AG04449 (cell line): Measurements from ENCODE around the gene EPS8.

Experiments
- CTCF ChIA-PET: fragments of 350-600 bp; formaldehyde crosslinking; extraction: SDS; loops from one replicate; lab custom pipeline; 2021; ENCODE audit warnings: antibody characterized with exemption; lab: Yijun Ruan, JAX
- POLR2A ChIA-PET: fragments of 400-600, 350-600 bp; formaldehyde crosslinking; extraction: SDS; loops from one replicate; lab custom pipeline; 2020; ENCODE audit warnings: antibody characterized with exemption, inconsistent platforms; lab: Yijun Ruan, JAX
- DNase-seq: peaks from one replicate; pipeline ENCODE4 v3.0.0-alpha.2; 2010; ENCODE audit warnings: low read depth, low spot score
- H3K4me3 ChIP-seq: 2 replicates; pipeline ENCODE4 v1.5.1; 2011; ENCODE audit warnings: low read depth, mild to moderate bottlenecking, control low read depth, low read length
- CTCF ChIP-seq: IDR thresholded peaks from one replicate; pipeline ENCODE4 v1.5.1; 2011; ENCODE audit warnings: mild to moderate bottlenecking, moderate library complexity, low read length, control low read depth, inconsistent platforms; ENCODE audit not compliant: insufficient read depth; ENCODE audit errors: missing control alignments

Gene EPS8

GRCh38 chr12:15738438-15739015 is 50.7 kb downstream of the EPS8 start:
- TF ChIP-seq CTCF: no peak
- DNase-seq: no peak
- POLR2A ChIA-PET: interaction anchor here (0.6 kb wide), 1 partner anchor 79 kb away, joined by 3 read pairs; no protein-coding TSS in a partner anchor
- no peak overlapping the region for H3K4me3 ChIP-seq
- CTCF ChIA-PET: no interaction called here

GRCh38 chr12:15735837-15736615 is 53.2 kb downstream of the EPS8 start:
- POLR2A ChIA-PET: no interaction called here

GRCh38 chr12:15733136-15733535 is 56.1 kb downstream of the EPS8 start:
- CTCF ChIA-PET: no interaction called here
- TF ChIP-seq CTCF: no peak
- POLR2A ChIA-PET: no interaction called here
- H3K4me3 ChIP-seq: no peak overlapping the region
- DNase-seq: no peak

More at GRCh38 chr12:15735837-15736615, 53.2 kb downstream of the EPS8 start:
- TF ChIP-seq CTCF: no peak
- CTCF ChIA-PET: interaction anchor here (1.1 kb wide), 1 partner anchor 10 kb away, joined by 4 read pairs; no protein-coding TSS in a partner anchor
- no peak for DNase-seq
- H3K4me3 ChIP-seq: no peak overlapping the region

GRCh38 chr12:15732341-15733061 is 56.7 kb downstream of the EPS8 start:
- no peak for TF ChIP-seq CTCF
- H3K4me3 ChIP-seq: no peak overlapping the region
- CTCF ChIA-PET: no interaction called here
- no peak for DNase-seq
- POLR2A ChIA-PET: no interaction called here

GRCh38 chr12:15731940-15732339 is 57.2 kb downstream of the EPS8 start:
- TF ChIP-seq CTCF: no peak
- POLR2A ChIA-PET: no interaction called here
- no peak for DNase-seq
- no peak overlapping the region for H3K4me3 ChIP-seq
- CTCF ChIA-PET: no interaction called here

GRCh38 chr12:15729097-15729496 is 60.1 kb downstream of the EPS8 start:
- POLR2A ChIA-PET: no interaction called here
- no peak overlapping the region for H3K4me3 ChIP-seq
- no peak for TF ChIP-seq CTCF
- CTCF ChIA-PET: interaction anchor here (1.7 kb wide), 1 partner anchor 128 kb away, joined by 3 read pairs; no protein-coding TSS in a partner anchor
- no peak for DNase-seq
